Astrocyte of the spinal cord (primary cell): ENCODE data around the gene AP3B1.

ENCODE experiments used
- DNase-seq: peaks from one replicate; pipeline ENCODE4 v3.0.0; 2011; ENCODE audit warnings: low read depth, low spot score
- H3K4me3 ChIP-seq: 2 replicates; pipeline ENCODE4 v1.5.1; 2011; ENCODE audit warnings: low read depth, mild to moderate bottlenecking, low read length, moderate library complexity
- CTCF ChIP-seq: IDR thresholded peaks from 2 replicates; pipeline ENCODE4 v1.5.1; 2012; ENCODE audit warnings: low read depth, mild to moderate bottlenecking, low read length, inconsistent platforms
- in situ Hi-C: cut with HindIII; loops from 2 replicates; pipeline ENCODE4 v1.10.0; 2017; ENCODE audit warnings: low sequenced_read_pairs

Gene AP3B1, protein sequence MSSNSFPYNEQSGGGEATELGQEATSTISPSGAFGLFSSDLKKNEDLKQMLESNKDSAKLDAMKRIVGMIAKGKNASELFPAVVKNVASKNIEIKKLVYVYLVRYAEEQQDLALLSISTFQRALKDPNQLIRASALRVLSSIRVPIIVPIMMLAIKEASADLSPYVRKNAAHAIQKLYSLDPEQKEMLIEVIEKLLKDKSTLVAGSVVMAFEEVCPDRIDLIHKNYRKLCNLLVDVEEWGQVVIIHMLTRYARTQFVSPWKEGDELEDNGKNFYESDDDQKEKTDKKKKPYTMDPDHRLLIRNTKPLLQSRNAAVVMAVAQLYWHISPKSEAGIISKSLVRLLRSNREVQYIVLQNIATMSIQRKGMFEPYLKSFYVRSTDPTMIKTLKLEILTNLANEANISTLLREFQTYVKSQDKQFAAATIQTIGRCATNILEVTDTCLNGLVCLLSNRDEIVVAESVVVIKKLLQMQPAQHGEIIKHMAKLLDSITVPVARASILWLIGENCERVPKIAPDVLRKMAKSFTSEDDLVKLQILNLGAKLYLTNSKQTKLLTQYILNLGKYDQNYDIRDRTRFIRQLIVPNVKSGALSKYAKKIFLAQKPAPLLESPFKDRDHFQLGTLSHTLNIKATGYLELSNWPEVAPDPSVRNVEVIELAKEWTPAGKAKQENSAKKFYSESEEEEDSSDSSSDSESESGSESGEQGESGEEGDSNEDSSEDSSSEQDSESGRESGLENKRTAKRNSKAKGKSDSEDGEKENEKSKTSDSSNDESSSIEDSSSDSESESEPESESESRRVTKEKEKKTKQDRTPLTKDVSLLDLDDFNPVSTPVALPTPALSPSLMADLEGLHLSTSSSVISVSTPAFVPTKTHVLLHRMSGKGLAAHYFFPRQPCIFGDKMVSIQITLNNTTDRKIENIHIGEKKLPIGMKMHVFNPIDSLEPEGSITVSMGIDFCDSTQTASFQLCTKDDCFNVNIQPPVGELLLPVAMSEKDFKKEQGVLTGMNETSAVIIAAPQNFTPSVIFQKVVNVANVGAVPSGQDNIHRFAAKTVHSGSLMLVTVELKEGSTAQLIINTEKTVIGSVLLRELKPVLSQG

DNA sequence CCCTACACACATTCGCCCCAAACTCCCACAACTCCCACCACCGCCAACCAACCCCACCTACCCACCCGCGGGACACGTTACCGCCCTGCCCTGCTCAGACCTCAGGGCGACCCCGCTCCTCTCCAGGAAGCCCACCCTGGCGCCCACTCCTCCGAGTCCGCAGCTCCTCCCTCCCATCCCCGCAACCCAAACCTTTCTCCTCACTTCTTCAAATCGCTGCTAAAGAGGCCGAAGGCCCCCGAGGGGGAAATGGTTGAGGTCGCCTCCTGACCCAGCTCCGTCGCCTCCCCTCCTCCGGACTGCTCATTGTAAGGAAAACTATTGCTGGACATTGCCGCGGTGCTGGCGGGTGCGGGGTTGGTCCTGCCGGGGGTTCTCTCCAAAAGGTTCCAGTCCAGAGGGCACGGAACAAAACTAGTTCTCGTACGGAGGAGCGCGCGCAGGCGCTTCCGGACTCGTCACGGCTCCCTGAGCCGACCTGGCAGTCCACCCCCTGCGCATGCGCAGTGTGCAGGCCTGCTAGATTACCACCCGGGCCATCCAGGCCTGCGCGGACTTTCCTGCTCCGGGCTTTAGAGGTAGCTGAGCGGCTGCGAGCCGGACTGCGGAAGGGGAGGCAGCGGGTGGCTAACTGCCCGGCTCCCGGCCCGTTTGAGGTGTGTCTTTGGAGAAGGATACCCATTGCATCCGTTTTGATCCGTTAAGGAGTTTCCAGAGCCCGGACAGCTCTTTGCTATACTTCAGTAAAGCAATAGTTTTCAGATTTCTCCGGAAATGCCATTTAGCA, at the start of gene AP3B1:
AP3B1 (minus strand) TSS at position 451 of the 787 bp plus-strand sequence; CDS start at position 332, 119 bp downstream.
- DNase-seq: peak; percentile 99
- in situ Hi-C loops: no loop called here
- H3K4me3 ChIP-seq: peak within 1 kb of the TSS; percentile 97
- no peak for TF ChIP-seq CTCF

DNA sequence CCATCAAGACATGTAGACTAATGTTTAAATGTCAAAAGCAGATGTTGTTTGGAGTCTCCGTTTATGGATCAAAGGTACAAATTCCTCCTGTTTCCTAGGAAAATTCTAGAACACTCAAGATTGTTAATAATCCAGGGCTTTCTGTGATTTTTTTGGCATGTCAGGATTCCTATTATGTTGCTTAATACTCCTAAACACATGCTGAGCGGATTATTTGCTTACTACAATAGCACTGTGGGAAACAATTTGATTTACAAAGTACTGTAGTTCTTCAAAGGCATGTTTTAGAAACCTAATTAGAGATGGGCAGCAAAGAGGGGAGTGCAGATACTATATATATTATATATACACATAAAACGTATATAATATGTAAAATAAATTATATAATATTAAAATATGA, 46.9 kb upstream of the AP3B1 start:
- in situ Hi-C loops: no loop called here
- TF ChIP-seq CTCF: no peak
- no peak for DNase-seq
- H3K4me3 ChIP-seq: no peak overlapping the region

DNA sequence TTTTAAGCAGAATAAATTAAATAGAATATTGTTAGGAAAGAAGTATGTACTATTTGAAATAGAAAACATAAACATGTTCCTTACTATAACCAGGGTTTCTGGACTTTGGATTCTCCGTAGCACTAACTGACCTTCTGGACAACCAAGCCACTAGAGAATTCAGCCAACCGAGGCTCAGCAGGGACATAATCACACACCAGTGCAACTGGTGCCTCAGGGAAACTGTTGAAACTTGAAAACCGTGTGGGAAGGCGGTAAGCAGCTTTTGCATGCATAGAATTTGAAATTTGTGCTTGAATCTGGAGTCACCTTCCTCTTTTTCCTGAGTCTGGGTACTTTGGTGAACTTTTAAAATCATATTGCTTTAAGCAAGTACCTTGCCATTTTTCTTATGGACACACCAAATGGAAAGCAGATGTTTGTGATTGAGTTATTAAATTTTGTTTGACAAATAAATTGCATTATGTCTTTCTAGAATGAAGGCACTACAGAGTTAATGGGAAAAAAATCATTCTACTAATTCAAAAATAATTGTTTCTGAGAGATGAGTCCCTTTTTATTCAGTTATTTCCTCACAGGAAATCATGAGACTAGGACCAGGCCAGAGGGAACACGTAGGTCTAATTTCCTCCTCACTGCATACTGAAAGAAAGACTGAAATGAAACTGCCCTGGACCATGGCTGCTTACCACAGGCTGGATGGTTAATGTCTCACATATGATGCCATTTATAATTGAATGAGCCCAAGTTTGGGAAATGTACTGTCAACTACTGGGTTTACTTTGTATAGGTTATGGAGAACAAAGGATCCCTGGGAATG, 45.3 kb upstream of the AP3B1 start:
- in situ Hi-C loops: no loop called here
- no peak for TF ChIP-seq CTCF
- no peak overlapping the region for H3K4me3 ChIP-seq
- no peak for DNase-seq

GRCh38 chr5:78336698-78337097, 42.2 kb upstream of the AP3B1 start:
- TF ChIP-seq CTCF: no peak
- no peak overlapping the region for H3K4me3 ChIP-seq
- in situ Hi-C loops: no loop called here
- no peak for DNase-seq

DNA sequence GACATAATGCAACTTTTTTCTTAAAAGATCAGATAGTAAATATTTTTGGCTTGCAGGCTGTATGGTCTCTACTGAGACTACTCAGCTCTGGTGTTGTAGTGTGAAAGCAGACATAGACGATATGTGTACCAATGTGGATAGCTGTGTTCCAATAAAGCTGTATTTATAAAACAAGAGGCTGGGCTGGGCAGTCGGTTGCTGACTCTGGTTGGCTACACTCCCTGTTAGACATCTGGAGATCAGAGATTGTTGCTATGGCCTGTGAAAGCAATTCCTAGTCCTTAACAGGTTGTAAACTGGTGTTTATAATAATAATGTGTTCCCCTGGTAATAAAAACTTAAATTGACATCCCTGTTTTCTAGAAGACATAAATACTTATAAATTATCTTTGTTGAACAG, 41.5 kb upstream of the AP3B1 start:
- H3K4me3 ChIP-seq: no peak overlapping the region
- in situ Hi-C loops: no loop called here
- no peak for DNase-seq
- TF ChIP-seq CTCF: no peak
